Stimulated activated naive CD8-positive, alpha-beta T cell treated with anti-CD3 and anti-CD28 coated beads, Interleukin-15, Interleukin-2, amounts not matched to agents 100 U/mL and 50 U/mL, for 24 hours (primary cell): Measurements from ENCODE around the gene EXOSC5.
"Not testable (repeated sequence)": the region's sequence is repeated elsewhere in the genome, so short reads cannot be mapped to it uniquely, and the experiment has no call there.

Source experiments
- ATAC-seq: fragments of 150-1000 bp; cut with Tn5 transposase; one replicate; pipeline ENCODE4 v1.10.0; 2021
- DNase-seq: peaks from one replicate; pipeline ENCODE4 v3.0.0; 2021

Gene EXOSC5

GRCh38 chr19:41397086-41398049, at the start of gene EXOSC5, which contains the start of gene BCKDHA:
EXOSC5 (minus strand) TSS chr19:41397359; CDS start chr19:41397328, 31 bp downstream.
BCKDHA (plus strand) TSS chr19:41397818; CDS start chr19:41397828, 10 bp downstream.
- peak; percentile 99 for DNase-seq
- ATAC-seq = peak; percentile 99

- no peak for ATAC-seq
- no peak for DNase-seq
These were observed 48.4 kb upstream of the EXOSC5 start for GRCh38 chr19:41445575-41445974.

GRCh38 chr19:41443813-41444455, 46.8 kb upstream of the EXOSC5 start:
- no peak for ATAC-seq
- DNase-seq = no peak

- ATAC-seq = no peak
- DNase-seq = no peak
These were observed 45.6 kb upstream of the EXOSC5 start, which contains the start of gene ERICH4 for GRCh38 chr19:41442473-41443355. ERICH4 (plus strand) TSS chr19:41443156; CDS start chr19:41443170, 14 bp downstream.

GRCh38 chr19:41441321-41441945, 44.3 kb upstream of the EXOSC5 start:
- ATAC-seq = no peak
- no peak for DNase-seq

DNA sequence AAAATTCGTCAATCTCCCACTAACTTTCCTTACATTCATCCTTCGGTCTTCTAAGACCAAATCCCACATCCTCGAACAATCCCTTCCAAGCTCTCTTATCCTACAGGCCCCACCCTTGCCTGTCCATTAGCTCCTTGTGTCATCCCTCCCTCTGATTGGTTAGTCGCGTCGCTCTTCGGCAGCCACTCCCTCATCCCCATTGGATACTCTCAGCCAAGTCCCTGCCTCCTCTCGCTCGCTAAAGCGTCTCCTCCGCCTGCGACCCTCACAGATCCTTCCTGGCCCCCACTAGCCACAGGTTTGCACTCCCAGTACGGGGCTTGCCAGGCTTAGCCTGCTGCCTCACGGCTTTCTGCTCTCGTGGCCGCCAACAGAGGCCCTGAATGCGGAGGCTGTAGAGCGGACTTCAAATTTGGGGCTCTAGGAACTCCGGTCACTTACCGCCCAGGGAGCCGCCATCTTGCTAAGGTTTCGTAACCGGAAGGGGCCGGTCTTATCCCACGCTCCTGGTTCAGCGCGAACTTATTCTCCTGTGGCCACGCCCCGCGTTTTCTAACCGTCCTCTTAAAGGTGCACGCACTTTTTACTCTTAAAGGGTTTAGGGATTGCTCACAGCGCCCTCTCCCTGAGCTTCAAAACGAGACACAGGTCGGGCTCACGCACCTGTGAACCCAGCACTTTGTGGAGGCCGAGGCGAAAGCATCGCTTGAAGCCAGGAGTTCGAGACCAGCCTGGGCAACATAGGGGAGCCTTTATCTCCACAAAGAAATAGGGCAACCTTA, 42.5 kb upstream of the EXOSC5 start, which contains the start of gene DMAC2:
Gene DMAC2, minus strand, starts transcription at position 472 of the 782 bp plus-strand sequence. Its CDS starts 13 bp downstream, at position 459.
- ATAC-seq = peak; percentile 98
- DNase-seq = peak; percentile 94

DNA sequence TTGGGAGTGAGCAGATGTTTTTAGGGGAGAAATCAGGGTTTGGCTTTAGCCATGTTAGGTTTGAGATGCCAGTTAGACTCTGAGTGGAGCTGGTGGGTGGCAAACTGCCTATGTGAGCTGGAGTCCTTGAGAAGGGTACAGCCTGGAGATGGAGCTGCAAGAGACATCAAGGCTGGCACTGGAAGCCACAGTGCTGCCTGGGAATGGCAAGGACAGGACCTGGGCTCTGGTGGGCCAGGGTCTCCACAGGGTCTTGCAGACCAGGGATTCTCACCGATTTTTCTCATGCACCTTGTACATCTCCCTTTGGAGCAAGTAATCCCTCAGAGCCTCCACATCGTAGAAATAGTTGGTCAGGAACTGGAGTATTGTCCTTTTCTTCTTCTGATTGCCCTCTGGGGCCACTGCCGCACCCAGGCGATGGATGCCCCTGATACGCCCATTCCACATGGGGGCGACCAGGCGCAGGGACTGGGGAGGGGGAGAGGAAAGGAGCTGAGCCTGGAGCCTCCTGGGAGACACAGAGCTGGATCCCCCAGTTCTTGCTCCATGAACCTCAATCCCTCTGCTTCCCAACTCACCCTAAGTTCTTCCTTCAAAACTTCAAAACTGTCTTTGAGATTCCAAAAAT, 40.9 kb upstream of the EXOSC5 start:
- no peak for DNase-seq

GRCh38 chr19:41436674-41436951, 39.5 kb upstream of the EXOSC5 start:
- DNase-seq (no peak), ATAC-seq (no peak)

More for the DNA sequence above, 40.9 kb upstream of the EXOSC5 start:
- ATAC-seq = no peak

- DNase-seq = no peak
These were observed 38.9 kb upstream of the EXOSC5 start for GRCh38 chr19:41435936-41436673.

DNA sequence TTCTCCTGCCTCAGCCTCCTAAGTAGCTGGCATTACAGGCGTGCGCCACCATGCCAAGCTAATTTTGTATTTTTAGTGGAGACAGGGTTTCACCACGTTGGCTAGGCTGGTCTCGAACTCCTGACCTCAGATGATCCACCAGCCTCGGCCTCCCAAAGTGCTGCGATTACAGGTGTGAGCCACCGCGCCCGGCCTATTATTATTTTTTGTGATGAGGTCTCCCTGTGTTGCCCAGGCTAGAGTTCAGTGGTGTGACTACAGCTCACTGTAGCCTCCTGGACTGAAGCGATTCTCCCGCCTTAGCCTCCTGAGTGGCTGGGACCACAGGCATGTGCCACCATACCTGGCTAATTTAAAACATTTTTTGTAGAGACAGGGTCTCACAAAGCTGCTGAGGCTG, 38.2 kb upstream of the EXOSC5 start:
- not testable (repeated sequence) for ATAC-seq, DNase-seq

More at GRCh38 chr19:41435936-41436673, 38.9 kb upstream of the EXOSC5 start:
- ATAC-seq = no peak

DNA sequence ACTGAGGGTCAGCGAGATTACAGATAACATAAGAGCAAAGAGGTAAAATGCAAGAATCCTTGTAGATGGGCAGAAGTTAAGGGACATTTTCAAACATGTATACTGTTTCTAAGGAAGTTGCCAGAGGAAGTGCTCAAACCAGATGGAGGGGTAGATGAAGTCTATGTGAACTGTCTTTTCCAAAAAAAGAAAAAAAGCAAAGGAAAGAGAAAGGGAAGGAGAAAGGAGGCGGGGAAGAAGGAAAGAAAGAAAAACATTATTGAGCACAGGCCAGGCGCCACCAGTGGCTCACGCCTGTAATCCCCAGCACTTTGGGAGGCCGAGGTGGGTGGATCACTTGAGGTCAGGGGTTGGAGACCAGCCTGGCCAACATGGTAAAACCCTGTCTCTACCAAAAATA, 37.3 kb upstream of the EXOSC5 start:
- ATAC-seq (no peak), DNase-seq (no peak)

DNA sequence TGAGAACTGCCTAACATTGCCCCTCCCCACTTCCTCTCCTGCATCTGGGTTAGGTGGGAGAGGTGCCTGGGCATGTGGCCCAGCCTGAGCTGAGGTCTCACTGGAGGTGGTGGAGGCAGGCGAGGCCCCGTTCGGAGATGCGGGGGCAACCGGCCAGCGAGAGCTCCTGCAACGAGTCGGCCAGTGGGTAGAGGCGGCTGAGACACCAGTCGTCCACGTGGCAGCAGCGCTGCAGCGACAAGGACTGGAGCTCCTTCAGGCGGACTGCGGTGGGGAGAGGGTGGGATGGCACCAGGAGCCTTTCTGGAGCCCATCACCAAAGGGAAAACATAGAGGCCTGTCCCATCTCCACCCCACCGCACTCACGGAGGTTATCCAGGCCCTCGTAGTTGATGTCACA, 36.0 kb upstream of the EXOSC5 start:
- DNase-seq = no peak

DNA sequence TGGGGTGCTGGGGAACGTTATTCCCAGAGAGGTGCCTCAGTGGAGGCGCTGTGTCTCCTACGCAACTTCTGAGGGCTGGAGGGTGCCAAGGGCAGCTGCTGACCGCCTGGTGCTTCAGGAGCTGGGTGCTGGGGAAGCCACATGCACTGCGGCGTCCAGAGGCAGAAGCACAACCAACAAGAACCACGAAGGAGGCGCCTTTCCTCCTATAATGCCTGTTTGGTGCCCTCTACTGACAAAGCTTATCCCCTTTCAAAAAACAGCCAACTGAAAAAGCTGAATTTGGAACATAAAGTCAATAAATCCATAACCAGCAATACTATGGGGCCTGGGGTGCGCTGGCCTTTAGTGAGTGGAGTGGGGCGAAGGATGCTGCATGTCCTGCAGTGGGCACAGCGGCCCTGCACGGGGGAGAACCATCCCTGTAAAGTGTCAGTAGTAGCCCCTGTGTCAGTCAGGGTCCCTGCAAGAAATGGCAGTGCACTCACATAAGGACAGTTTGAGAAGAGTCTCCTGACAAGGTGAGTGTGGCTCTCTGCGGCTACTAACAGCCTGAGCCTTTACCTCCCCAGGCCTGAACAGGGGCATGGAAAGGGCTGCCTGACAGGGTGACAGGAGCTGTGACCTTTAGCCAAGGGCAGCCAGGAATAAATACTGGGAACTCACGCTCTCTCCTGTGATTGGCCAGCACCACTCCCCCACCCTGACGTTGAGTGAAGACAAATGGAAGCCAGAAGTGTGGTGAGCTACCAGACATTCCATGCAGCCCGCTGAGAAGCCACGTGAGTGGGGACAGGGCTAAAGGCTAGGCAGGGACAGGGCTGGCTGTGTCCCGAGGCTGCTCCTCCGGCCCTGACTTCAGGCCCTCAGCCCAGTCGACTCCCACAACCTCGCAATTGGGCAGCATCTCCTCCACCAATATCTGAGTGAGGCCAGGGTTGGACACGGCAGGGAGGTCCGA, 34.5 kb upstream of the EXOSC5 start:
- DNase-seq (no peak), ATAC-seq (no peak)

More for the DNA sequence above, 36.0 kb upstream of the EXOSC5 start:
- no peak for ATAC-seq

DNA sequence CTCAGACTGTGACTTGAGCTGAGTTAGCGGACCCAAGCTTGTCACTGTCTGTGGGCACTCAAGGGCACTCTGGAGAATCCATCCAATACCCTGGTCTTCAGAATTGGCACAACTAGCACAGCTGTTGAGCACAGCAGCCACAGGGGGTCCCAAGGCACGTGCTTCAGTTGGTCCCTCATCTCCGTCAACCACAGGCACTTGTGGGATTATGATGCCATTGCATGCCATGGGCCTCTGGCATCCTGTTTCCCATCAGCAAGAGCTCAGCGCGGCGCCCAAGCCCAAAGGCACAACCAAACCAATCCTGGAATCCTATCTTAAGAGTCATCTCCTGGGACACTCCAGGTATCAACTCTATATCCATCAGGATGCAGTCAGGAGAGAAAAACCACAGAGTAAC, 33.8 kb upstream of the EXOSC5 start:
- no peak for ATAC-seq
- DNase-seq = no peak

DNA sequence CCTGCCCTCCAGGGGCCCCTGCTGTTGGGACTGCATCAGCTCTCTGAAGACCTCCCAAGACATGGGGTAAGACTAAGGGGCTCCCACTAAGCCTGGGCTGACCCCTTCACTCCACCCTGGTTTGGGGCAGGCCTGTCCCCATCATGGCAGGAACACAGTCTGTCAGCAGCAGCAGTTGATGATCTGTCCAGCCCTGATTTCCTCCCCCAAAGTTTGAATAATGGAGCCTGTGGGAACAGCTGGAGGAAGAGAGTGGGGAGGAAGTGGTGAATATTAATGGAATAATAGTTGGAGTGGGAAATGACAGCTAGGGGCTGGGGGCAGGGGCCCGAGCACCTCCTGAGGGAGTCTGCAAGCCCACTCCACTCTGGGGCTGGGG, 31.3 kb upstream of the EXOSC5 start:
- ATAC-seq = no peak
- no peak for DNase-seq

- ATAC-seq (peak; percentile 57), DNase-seq (peak; percentile 40)
These were observed 30.7 kb upstream of the EXOSC5 start for GRCh38 chr19:41427647-41428480.

- peak; percentile 70 for DNase-seq
- ATAC-seq = peak; percentile 67
These were observed 29.9 kb upstream of the EXOSC5 start, which contains the start of gene B3GNT8 for GRCh38 chr19:41426952-41427646. B3GNT8 (minus strand) TSS chr19:41427374; CDS start chr19:41426778, 596 bp downstream.
